CD14-positive monocyte (primary cell): Measurements from ENCODE around the gene CTNNB1. TPM values are rescaled to one million over a fixed set of nuclear protein-coding genes. Genes with fewer than 3 reads are reported as not detected.

Experiments used
- DNase-seq, 3 donors: peaks; one replicate each; pipeline ENCODE4 v3.0.0-alpha.2; 2011 to 2022
- H2AFZ ChIP-seq: 2 replicates; pipeline ENCODE4 v1.6.0; 2012; ENCODE audit warnings: mild to moderate bottlenecking, low read depth, low read length, inconsistent platforms; ENCODE audit not compliant: insufficient read depth, poor library complexity, severe bottlenecking
- H3K27ac ChIP-seq, 2 donors: 1 replicate in 1 of 2; 2 replicates in 1 of 2; pipeline ENCODE4 v1.5.1; 2012 to 2013; ENCODE audit warnings: low read length in 2 of 2, control low read depth in 1 of 2, inconsistent platforms in 1 of 2, low read depth in 1 of 2, mild to moderate bottlenecking in 1 of 2
- H3K27me3 ChIP-seq, 2 donors: one replicate each; pipeline versions ENCODE4 v1.6.0 to v1.6.1; 2011 to 2013; ENCODE audit warnings: low read length in 2 of 2; ENCODE audit not compliant: control insufficient read depth in 2 of 2, insufficient read depth in 2 of 2
- H3K36me3 ChIP-seq, 2 donors: replicated peaks in 1 of 2; 1 replicate in 1 of 2; 2 replicates in 1 of 2; pipeline versions ENCODE4 v1.5.1 to v1.6.1; 2012 to 2013; ENCODE audit warnings: low read length in 2 of 2, control low read depth in 1 of 2, inconsistent platforms in 1 of 2, mild to moderate bottlenecking in 1 of 2; ENCODE audit not compliant: insufficient read depth in 2 of 2, control insufficient read depth in 1 of 2
- H3K4me1 ChIP-seq, 2 donors: 1 replicate in 1 of 2; 2 replicates in 1 of 2; pipeline versions ENCODE4 v1.5.1 to v1.6.1; 2012 to 2013; ENCODE audit warnings: low read length in 2 of 2, control low read depth in 1 of 2, inconsistent platforms in 1 of 2, mild to moderate bottlenecking in 1 of 2, moderate library complexity in 1 of 2; ENCODE audit not compliant: insufficient read depth in 2 of 2, control insufficient read depth in 1 of 2
- H3K4me2 ChIP-seq: replicated peaks from 2 replicates; pipeline ENCODE3; 2012; ENCODE audit warnings: low read length, moderate library complexity, mild to moderate bottlenecking; ENCODE audit not compliant: poor library complexity, severe bottlenecking; ENCODE audit errors: extremely low read depth
- H3K4me3 ChIP-seq, 3 experiments: fragments of 200-600 bp in 1 of 3; sonication (generic) in 1 of 3; replicated peaks in 1 of 3; 1 replicate in 2 of 3; 2 replicates in 1 of 3; pipeline ENCODE4 v1.5.1; 2011 to 2013; ENCODE audit warnings: low read length in 3 of 3, mild to moderate bottlenecking in 3 of 3, control low read depth in 2 of 3, low read depth in 2 of 3, inconsistent platforms in 1 of 3, moderate library complexity in 1 of 3
- H3K79me2 ChIP-seq: 2 replicates; pipeline ENCODE4 v1.6.0; 2012; ENCODE audit warnings: mild to moderate bottlenecking, control low read depth, inconsistent platforms, low read length, moderate library complexity; ENCODE audit not compliant: insufficient read depth
- H3K9ac ChIP-seq: 2 replicates; pipeline ENCODE4 v1.6.0; 2017; ENCODE audit warnings: low read length, mild to moderate bottlenecking; ENCODE audit not compliant: insufficient read depth, poor library complexity, severe bottlenecking
- H3K9me3 ChIP-seq, 2 donors: replicated peaks in 1 of 2; 1 replicate in 1 of 2; 2 replicates in 1 of 2; pipeline versions ENCODE4 v1.5.1 to v1.6.1; 2012 to 2013; ENCODE audit warnings: low read length in 2 of 2, control low read depth in 1 of 2; ENCODE audit not compliant: control insufficient read depth in 1 of 2, insufficient read depth in 1 of 2
- H4K20me1 ChIP-seq: 2 replicates; pipeline ENCODE4 v1.6.0; 2012; ENCODE audit warnings: mild to moderate bottlenecking, low read length, control low read depth, moderate library complexity; ENCODE audit not compliant: insufficient read depth
- H3K27ac Mint-ChIP-seq, 7 donors: one replicate each; pipeline ENCODE4 v1.8.0; 2020; ENCODE audit warnings: mild to moderate bottlenecking in 7 of 7, mixed read lengths in 7 of 7, moderate library complexity in 6 of 7, inconsistent platforms in 2 of 7
- H3K27me3 Mint-ChIP-seq, 3 donors: one replicate each; pipeline ENCODE4 v1.8.0; 2021 to 2022; ENCODE audit warnings: low read depth in 3 of 3, mild to moderate bottlenecking in 3 of 3, mixed read lengths in 3 of 3, moderate library complexity in 3 of 3, inconsistent platforms in 1 of 3
- H3K36me3 Mint-ChIP-seq, 2 donors: one replicate each; pipeline ENCODE4 v1.8.0; 2020; ENCODE audit warnings: mixed read lengths in 2 of 2, inconsistent platforms in 1 of 2, mild to moderate bottlenecking in 1 of 2
- H3K4me1 Mint-ChIP-seq: one replicate; pipeline ENCODE4 v1.8.0; 2020; ENCODE audit warnings: mild to moderate bottlenecking, mixed read lengths
- H3K4me3 Mint-ChIP-seq, 2 donors: one replicate each; pipeline ENCODE4 v1.8.0; 2020; ENCODE audit warnings: mild to moderate bottlenecking in 2 of 2, mixed read lengths in 2 of 2, moderate library complexity in 1 of 2
- H3K9me3 Mint-ChIP-seq, 7 donors: one replicate each; pipeline ENCODE4 v1.8.0; 2020 to 2022; ENCODE audit warnings: mixed read lengths in 7 of 7, mild to moderate bottlenecking in 6 of 7, moderate library complexity in 6 of 7, inconsistent platforms in 2 of 7
- CTCF ChIP-seq: fragments of 200-600 bp; IDR thresholded peaks from one replicate; pipeline ENCODE4 v1.8.0; 2022; ENCODE audit warnings: antibody characterized with exemption, mild to moderate bottlenecking
- WGBS: methylation state at CpG from one replicate; pipeline ENCODE4 v1.1.5; 2013; ENCODE audit warnings: missing lambda C conversion rate; ENCODE audit not compliant: insufficient coverage; 5-methylcytosine and 5-hydroxymethylcytosine counted together
- intact Hi-C, 2 donors: fragments of 100-400 bp; cut with micrococcal nuclease; formaldehyde crosslinking; loops; one replicate each; pipeline versions ENCODE4 v1.15.0 to v1.15.1; 2023
- polyA plus RNA-seq, 3 donors: library from polyadenylated mRNA; depleted of rRNA in 1 of 3; unstranded in 2 of 3; stranded (reverse) in 1 of 3; fragments of 300-500 nt in 2 of 3; fragments of >200 nt in 1 of 3; fragmentation: Illumina TruSeq in 2 of 3; gene quantifications; 1 replicate in 2 of 3; 2 replicates in 1 of 3; pipeline ENCODE4 v1.2.3, GENCODE V29; 2012 to 2021

Gene CTNNB1
- polyA plus RNA-seq, 3 donors = 51.2 to 240 (median 54.3) TPM

- intact Hi-C loops = no loop called here
- Mint-ChIP-seq H3K36me3 (peaks cover 0 to 15% of the 10 kb centered on the region in 2 donors), H3K9me3 (peaks cover 0 to under 1% (median 0%) of the 10 kb centered on the region in 7 donors), H3K27me3 (peaks cover 0 to 2% (median 1%) of the 10 kb centered on the region in 3 donors), H3K4me3 (no peak overlapping the region), H3K4me1 (no peaks in the 10 kb centered on the region), H3K27ac (no peak overlapping the region)
- peaks cover 0 to 4% of the 10 kb centered on the region in 2 donors for H3K36me3 ChIP-seq
- 89% methylated on average over 3 of the region's 3 CpGs for WGBS
- H3K27me3 ChIP-seq = no peaks in the 10 kb centered on the region
- H3K4me1 ChIP-seq = no peaks in the 10 kb centered on the region
- no peak for DNase-seq
- H2AFZ ChIP-seq = no peak overlapping the region
- H3K79me2 ChIP-seq = no peaks in the 10 kb centered on the region
- no peak for TF ChIP-seq CTCF
- no peaks in the 10 kb centered on the region for H4K20me1 ChIP-seq
- no peaks in the 10 kb centered on the region for H3K9me3 ChIP-seq
- no peak overlapping the region for H3K4me2 ChIP-seq
- no peak overlapping the region for H3K9ac ChIP-seq
- no peak overlapping the region for H3K4me3 ChIP-seq
- no peak overlapping the region for H3K27ac ChIP-seq
These were observed 49.2 kb downstream of the CTNNB1 start for GRCh38 chr3:41248525-41248924.

GRCh38 chr3:41249318-41249717 lies 50.0 kb downstream of the CTNNB1 start:
- peak overlapping the region in 1 of 7 donors; percentile 52 for H3K27ac Mint-ChIP-seq
- Histone ChIP-seq H2AFZ (no peak overlapping the region), H3K9ac (no peak overlapping the region), H3K79me2 (no peaks in the 10 kb centered on the region), H3K27ac (no peak overlapping the region), H3K4me3 (no peak overlapping the region), H3K36me3 (peaks cover 0 to 4% of the 10 kb centered on the region in 2 donors), H3K4me2 (no peak overlapping the region), H3K9me3 (no peaks in the 10 kb centered on the region), H3K27me3 (no peaks in the 10 kb centered on the region), H3K4me1 (no peaks in the 10 kb centered on the region), H4K20me1 (no peaks in the 10 kb centered on the region)
- no peak for TF ChIP-seq CTCF
- no peaks in the 10 kb centered on the region for H3K4me1 Mint-ChIP-seq
- no peak overlapping the region for H3K4me3 Mint-ChIP-seq
- 89% methylated on average over 3 of the region's 3 CpGs for WGBS
- intact Hi-C loops = no loop called here
- DNase-seq = no peak
- H3K9me3 Mint-ChIP-seq = peaks cover 0 to 3% (median 0%) of the 10 kb centered on the region in 7 donors
- H3K27me3 Mint-ChIP-seq = peaks cover 0 to 2% (median 1%) of the 10 kb centered on the region in 3 donors
- H3K36me3 Mint-ChIP-seq = peaks cover 0 to 8% of the 10 kb centered on the region in 2 donors
